ENCODE measurements around the gene ZNF366. TPM values are rescaled to one million over a fixed set of nuclear protein-coding genes. Genes with fewer than 3 reads are reported as not detected.

The ZNF366 gene
- total and polyA plus RNA-seq, 2 of the 13 experiments (the other 11 are each of a cell fraction or from before 2014, with no cell fraction given), result not detected

GRCh38 chr5:72556351-72557166 is 49.3 kb upstream of the ZNF366 start (continued):
- TF ChIP-seq, protein P1, sequence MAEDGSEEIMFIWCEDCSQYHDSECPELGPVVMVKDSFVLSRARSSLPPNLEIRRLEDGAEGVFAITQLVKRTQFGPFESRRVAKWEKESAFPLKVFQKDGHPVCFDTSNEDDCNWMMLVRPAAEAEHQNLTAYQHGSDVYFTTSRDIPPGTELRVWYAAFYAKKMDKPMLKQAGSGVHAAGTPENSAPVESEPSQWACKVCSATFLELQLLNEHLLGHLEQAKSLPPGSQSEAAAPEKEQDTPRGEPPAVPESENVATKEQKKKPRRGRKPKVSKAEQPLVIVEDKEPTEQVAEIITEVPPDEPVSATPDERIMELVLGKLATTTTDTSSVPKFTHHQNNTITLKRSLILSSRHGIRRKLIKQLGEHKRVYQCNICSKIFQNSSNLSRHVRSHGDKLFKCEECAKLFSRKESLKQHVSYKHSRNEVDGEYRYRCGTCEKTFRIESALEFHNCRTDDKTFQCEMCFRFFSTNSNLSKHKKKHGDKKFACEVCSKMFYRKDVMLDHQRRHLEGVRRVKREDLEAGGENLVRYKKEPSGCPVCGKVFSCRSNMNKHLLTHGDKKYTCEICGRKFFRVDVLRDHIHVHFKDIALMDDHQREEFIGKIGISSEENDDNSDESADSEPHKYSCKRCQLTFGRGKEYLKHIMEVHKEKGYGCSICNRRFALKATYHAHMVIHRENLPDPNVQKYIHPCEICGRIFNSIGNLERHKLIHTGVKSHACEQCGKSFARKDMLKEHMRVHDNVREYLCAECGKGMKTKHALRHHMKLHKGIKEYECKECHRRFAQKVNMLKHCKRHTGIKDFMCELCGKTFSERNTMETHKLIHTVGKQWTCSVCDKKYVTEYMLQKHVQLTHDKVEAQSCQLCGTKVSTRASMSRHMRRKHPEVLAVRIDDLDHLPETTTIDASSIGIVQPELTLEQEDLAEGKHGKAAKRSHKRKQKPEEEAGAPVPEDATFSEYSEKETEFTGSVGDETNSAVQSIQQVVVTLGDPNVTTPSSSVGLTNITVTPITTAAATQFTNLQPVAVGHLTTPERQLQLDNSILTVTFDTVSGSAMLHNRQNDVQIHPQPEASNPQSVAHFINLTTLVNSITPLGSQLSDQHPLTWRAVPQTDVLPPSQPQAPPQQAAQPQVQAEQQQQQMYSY (CRISPR knock-in tag; IDR thresholded peaks at IDR 0.05), result no peak
- TF ChIP-seq ZNF780A (CRISPR knock-in tag; IDR thresholded peaks at IDR 0.05) (no peak), ZNF747 (CRISPR knock-in tag; IDR thresholded peaks at IDR 0.05; ENCODE audit: borderline replicate concordance) (no peak), ZNF142 (CRISPR knock-in tag; IDR thresholded peaks at IDR 0.05) (no peak), CREB1 (IDR thresholded peaks at IDR 0.05) (no peak), CREB1 (CRISPR knock-in tag; IDR thresholded peaks at IDR 0.05) (no peak), RBM39 (IDR thresholded peaks at IDR 0.05; ENCODE audit: low read depth, low read length, poor library complexity, severe bottlenecking) (no peak), KLF16 (CRISPR knock-in tag; IDR thresholded peaks at IDR 0.05) (no peak), KLF12 (CRISPR knock-in tag; IDR thresholded peaks at IDR 0.05; ENCODE audit: borderline replicate concordance) (peak; percentile 17; the same call in 1 of the 2 replicates), SIX4 (CRISPR knock-in tag; IDR thresholded peaks at IDR 0.05) (no peak), KDM6A (CRISPR knock-in tag; IDR thresholded peaks at IDR 0.05; ENCODE audit: low read depth) (no peak), STAT6 (CRISPR knock-in tag; IDR thresholded peaks at IDR 0.05; ENCODE audit: borderline replicate concordance) (0 out of 2 replicates have a peak, but pooled peaks have one; percentile 27), PITX1 (CRISPR knock-in tag; IDR thresholded peaks at IDR 0.05) (no peak)
- TF ChIP-seq, protein P2, sequence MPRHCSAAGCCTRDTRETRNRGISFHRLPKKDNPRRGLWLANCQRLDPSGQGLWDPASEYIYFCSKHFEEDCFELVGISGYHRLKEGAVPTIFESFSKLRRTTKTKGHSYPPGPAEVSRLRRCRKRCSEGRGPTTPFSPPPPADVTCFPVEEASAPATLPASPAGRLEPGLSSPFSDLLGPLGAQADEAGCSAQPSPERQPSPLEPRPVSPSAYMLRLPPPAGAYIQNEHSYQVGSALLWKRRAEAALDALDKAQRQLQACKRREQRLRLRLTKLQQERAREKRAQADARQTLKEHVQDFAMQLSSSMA (CRISPR knock-in tag; IDR thresholded peaks at IDR 0.05), result no peak

Measured in HepG2 (cell line).